Stimulated activated CD4-positive, alpha-beta T cell treated with anti-CD3 and anti-CD28 coated beads, Interleukin-15, amount 100 ng/mL, for 48 hours (primary cell): ENCODE data around the gene FAF2.

Source experiments
- DNase-seq, 2 donors: peaks; one replicate each; pipeline ENCODE4 v3.0.0-alpha.2; 2020; ENCODE audit warnings: low read depth in 2 of 2

The FAF2 gene

GRCh38 chr5:176501333-176501732 lies 53.1 kb downstream of the FAF2 start:
- DNase-seq, result no peak

GRCh38 chr5:176503496-176503895 lies 55.3 kb downstream of the FAF2 start:
- DNase-seq, result no peak

- DNase-seq, result no peak
Observed at GRCh38 chr5:176507911-176508310, 59.7 kb downstream of the FAF2 start.

GRCh38 chr5:176508603-176509002 lies 60.4 kb downstream of the FAF2 start:
- DNase-seq, result no peak

GRCh38 chr5:176513788-176514187 lies 65.6 kb downstream of the FAF2 start:
- no peak for DNase-seq

GRCh38 chr5:176514244-176514950 lies 66.2 kb downstream of the FAF2 start:
- no peak for DNase-seq

- DNase-seq, result no peak
Observed at GRCh38 chr5:176515396-176515795, 67.2 kb downstream of the FAF2 start.

- DNase-seq, result no peak
Observed at GRCh38 chr5:176517053-176517661, 69.0 kb downstream of the FAF2 start.

GRCh38 chr5:176519810-176520720 lies 71.9 kb downstream of the FAF2 start:
- no peak for DNase-seq

- no peak for DNase-seq
Observed at GRCh38 chr5:176521286-176521685, 73.1 kb downstream of the FAF2 start.

GRCh38 chr5:176521699-176522263 lies 73.6 kb downstream of the FAF2 start:
- DNase-seq, result no peak

- DNase-seq, result no peak
Observed at GRCh38 chr5:176524138-176524537, 76.0 kb downstream of the FAF2 start.

- DNase-seq, result no peak
Observed at GRCh38 chr5:176524987-176525386, 76.8 kb downstream of the FAF2 start.

GRCh38 chr5:176525677-176526076 lies 77.5 kb downstream of the FAF2 start:
- no peak for DNase-seq

GRCh38 chr5:176526462-176526861 lies 78.3 kb downstream of the FAF2 start:
- DNase-seq, result no peak

- no peak for DNase-seq
Observed at GRCh38 chr5:176527246-176528222, 79.3 kb downstream of the FAF2 start.

GRCh38 chr5:176528301-176528700 lies 80.1 kb downstream of the FAF2 start:
- DNase-seq, result no peak

- no peak for DNase-seq
Observed at GRCh38 chr5:176528761-176529115, 80.6 kb downstream of the FAF2 start.

- no peak for DNase-seq
Observed at GRCh38 chr5:176529116-176529740, 81.0 kb downstream of the FAF2 start.

GRCh38 chr5:176529741-176530141 lies 81.6 kb downstream of the FAF2 start:
- no peak for DNase-seq
